ENCODE results near the gene DENND2A. TPM values are rescaled to one million over a fixed set of nuclear protein-coding genes. Genes with fewer than 3 reads are reported as not detected.

DENND2A gene
- total RNA-seq, 1 experiment from 2014 or later: 0.49 TPM

DNA sequence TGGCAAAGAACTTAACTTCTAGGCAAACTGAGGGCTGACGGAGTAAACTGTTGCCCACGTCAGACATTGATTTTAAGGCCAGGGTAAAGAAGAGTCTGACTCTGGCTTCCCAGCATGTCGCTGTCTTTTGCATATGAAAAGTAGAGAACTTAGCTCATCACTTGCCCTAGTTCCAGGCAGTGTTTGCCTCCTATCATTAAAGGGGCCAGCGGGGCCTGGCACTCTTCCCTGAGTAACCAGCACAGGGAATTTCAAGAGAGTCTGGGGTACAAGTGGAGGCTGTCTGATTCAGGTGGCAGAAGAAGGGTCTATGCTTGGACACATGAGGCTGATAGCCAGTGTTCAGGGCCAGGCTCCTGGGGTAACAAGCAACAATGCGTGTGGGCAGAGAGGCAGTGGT, 4.8 kb downstream of the DENND2A start:
- DNase-seq (ENCODE audit: low spot score): no peak
- H3K27ac ChIP-seq (ENCODE audit: low read depth, low read length, poor library complexity, severe bottlenecking): no peak overlapping the region
- ChIA-PET CTCF (no interaction called here), POLR2A (ENCODE audit: low non-redundant PET) (no interaction called here)
- no peaks in the 10 kb centered on the region for H3K9me3 ChIP-seq (ENCODE audit: low read depth, low read length, poor library complexity, severe bottlenecking)
- H3K36me3 ChIP-seq (ENCODE audit: insufficient read depth, low read length, poor library complexity, severe bottlenecking): no peaks in the 10 kb centered on the region
- TF ChIP-seq, protein P1, sequence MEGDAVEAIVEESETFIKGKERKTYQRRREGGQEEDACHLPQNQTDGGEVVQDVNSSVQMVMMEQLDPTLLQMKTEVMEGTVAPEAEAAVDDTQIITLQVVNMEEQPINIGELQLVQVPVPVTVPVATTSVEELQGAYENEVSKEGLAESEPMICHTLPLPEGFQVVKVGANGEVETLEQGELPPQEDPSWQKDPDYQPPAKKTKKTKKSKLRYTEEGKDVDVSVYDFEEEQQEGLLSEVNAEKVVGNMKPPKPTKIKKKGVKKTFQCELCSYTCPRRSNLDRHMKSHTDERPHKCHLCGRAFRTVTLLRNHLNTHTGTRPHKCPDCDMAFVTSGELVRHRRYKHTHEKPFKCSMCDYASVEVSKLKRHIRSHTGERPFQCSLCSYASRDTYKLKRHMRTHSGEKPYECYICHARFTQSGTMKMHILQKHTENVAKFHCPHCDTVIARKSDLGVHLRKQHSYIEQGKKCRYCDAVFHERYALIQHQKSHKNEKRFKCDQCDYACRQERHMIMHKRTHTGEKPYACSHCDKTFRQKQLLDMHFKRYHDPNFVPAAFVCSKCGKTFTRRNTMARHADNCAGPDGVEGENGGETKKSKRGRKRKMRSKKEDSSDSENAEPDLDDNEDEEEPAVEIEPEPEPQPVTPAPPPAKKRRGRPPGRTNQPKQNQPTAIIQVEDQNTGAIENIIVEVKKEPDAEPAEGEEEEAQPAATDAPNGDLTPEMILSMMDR (conservative IDR thresholded peaks at IDR 0.05; ENCODE audit: low read depth, low read length): no peak
- TF ChIP-seq EZH2 (IDR thresholded peaks at IDR 0.05; ENCODE audit: borderline replicate concordance, low read depth, low read length, poor library complexity, severe bottlenecking): no peak
- H3K4me3 ChIP-seq (ENCODE audit: low read depth, low read length, poor library complexity, severe bottlenecking): no peak overlapping the region
- H3K27me3 ChIP-seq (replicated peaks; ENCODE audit: insufficient read depth, low read depth, low read length, poor library complexity): no peaks in the 10 kb centered on the region
- peaks cover 3% of the 10 kb centered on the region for H3K4me1 ChIP-seq (ENCODE audit: insufficient read depth, low read length, poor library complexity, severe bottlenecking)
- intact Hi-C loops (cut with micrococcal nuclease; ENCODE audit: unreplicated experiment): no loop called here
- BruUV-seq (replicated peaks): no TSS peak

DNA sequence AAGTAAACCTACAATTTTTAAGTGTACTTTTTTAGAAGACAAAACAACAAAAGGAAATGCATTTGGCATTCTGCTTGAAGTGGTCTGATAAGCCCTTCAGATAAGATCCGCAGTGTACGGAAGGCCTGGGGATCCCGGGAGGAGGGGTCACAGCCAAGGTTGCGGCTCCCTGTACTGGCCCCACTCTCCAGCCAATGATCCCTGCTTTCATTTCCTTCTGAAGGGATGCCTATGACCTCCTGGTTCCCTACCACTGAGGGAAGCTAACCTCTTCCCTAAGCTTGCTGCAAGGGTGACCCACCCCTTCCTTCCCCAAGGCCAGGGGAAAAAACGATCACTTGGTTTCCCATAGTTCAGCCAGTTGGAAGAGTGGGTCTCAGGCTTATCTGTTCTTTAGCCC, 5.3 kb downstream of the DENND2A start:
- no peak overlapping the region for H3K27ac ChIP-seq (ENCODE audit: low read depth, low read length, poor library complexity, severe bottlenecking)
- H3K4me1 ChIP-seq (ENCODE audit: insufficient read depth, low read length, poor library complexity, severe bottlenecking): peaks cover 3% of the 10 kb centered on the region
- H3K4me3 ChIP-seq (ENCODE audit: low read depth, low read length, poor library complexity, severe bottlenecking): no peak overlapping the region
- CTCF ChIA-PET: no interaction called here
- TF ChIP-seq, protein P1 (conservative IDR thresholded peaks at IDR 0.05; ENCODE audit: low read depth, low read length): no peak
- no peak for TF ChIP-seq EZH2 (IDR thresholded peaks at IDR 0.05; ENCODE audit: borderline replicate concordance, low read depth, low read length, poor library complexity, severe bottlenecking)
- H3K9me3 ChIP-seq (ENCODE audit: low read depth, low read length, poor library complexity, severe bottlenecking): no peaks in the 10 kb centered on the region
- POLR2A ChIA-PET (ENCODE audit: low non-redundant PET): no interaction called here
- H3K36me3 ChIP-seq (ENCODE audit: insufficient read depth, low read length, poor library complexity, severe bottlenecking): no peaks in the 10 kb centered on the region
- H3K27me3 ChIP-seq (replicated peaks; ENCODE audit: insufficient read depth, low read depth, low read length, poor library complexity): no peaks in the 10 kb centered on the region
- no peak for DNase-seq (ENCODE audit: low spot score)
- no TSS peak for BruUV-seq (replicated peaks)
- intact Hi-C loops (cut with micrococcal nuclease; ENCODE audit: unreplicated experiment): no loop called here

DNA sequence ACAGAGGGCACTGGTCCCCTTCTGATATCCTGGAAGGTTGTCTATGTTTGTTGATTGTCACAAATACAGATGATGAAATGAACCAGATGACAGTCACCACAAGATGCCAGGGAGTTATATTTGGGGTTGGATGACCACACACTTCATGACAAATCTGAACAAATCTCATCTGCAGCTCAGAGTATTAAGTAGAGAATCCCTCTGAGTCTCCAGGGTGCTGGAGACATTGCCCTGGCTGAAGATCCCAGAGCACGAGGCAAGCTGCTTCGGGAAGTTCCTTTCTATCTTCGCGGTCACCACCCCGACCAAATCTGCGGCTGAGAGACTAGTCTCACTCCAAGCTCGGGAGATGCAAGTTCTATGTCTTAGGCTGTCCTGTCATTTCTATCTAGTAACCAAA, 9.0 kb downstream of the DENND2A start:
- H3K27me3 ChIP-seq (replicated peaks; ENCODE audit: insufficient read depth, low read depth, low read length, poor library complexity): no peaks in the 10 kb centered on the region
- H3K27ac ChIP-seq (ENCODE audit: low read depth, low read length, poor library complexity, severe bottlenecking): no peak overlapping the region
- ChIA-PET POLR2A (ENCODE audit: low non-redundant PET) (no interaction called here), CTCF (no interaction called here)
- no peaks in the 10 kb centered on the region for H3K36me3 ChIP-seq (ENCODE audit: insufficient read depth, low read length, poor library complexity, severe bottlenecking)
- no peaks in the 10 kb centered on the region for H3K4me1 ChIP-seq (ENCODE audit: insufficient read depth, low read length, poor library complexity, severe bottlenecking)
- DNase-seq (ENCODE audit: low spot score): no peak
- no peaks in the 10 kb centered on the region for H3K9me3 ChIP-seq (ENCODE audit: low read depth, low read length, poor library complexity, severe bottlenecking)
- H3K4me3 ChIP-seq (ENCODE audit: low read depth, low read length, poor library complexity, severe bottlenecking): no peak overlapping the region
- BruUV-seq (replicated peaks): no TSS peak
- intact Hi-C loops (cut with micrococcal nuclease; ENCODE audit: unreplicated experiment): no loop called here
- TF ChIP-seq, protein P1 (conservative IDR thresholded peaks at IDR 0.05; ENCODE audit: low read depth, low read length): no peak
- no peak for TF ChIP-seq EZH2 (IDR thresholded peaks at IDR 0.05; ENCODE audit: borderline replicate concordance, low read depth, low read length, poor library complexity, severe bottlenecking)
